ENCODE results near the gene RHBG.

GRCh38 chr1:156368889-156369684 is at the start of gene RHBG:
- no peak for TF ChIP-seq EZH2 (IDR thresholded peaks at IDR 0.05)
- TF ChIP-seq ZBTB33 (IDR thresholded peaks at IDR 0.05; ENCODE audit: extremely low read depth, insufficient replicate concordance, low read length): no peak
- TF ChIP-seq CTCF (IDR thresholded peaks at IDR 0.05 in 2 of 3, conservative IDR thresholded peaks at IDR 0.05 in 1 of 3; ENCODE audit: borderline replicate concordance in 1 of 3, insufficient read depth in 1 of 3, low read depth in 2 of 3, low read length in 2 of 3): no peak
- no peak for TF ChIP-seq MAX (IDR thresholded peaks at IDR 0.05)
- TF ChIP-seq REST (IDR thresholded peaks at IDR 0.05; ENCODE audit: low read depth): no peak
- TF ChIP-seq YY1 (IDR thresholded peaks at IDR 0.05; ENCODE audit: extremely low read depth, insufficient replicate concordance, low read depth, low read length): peak; percentile 67
- no peak for TF ChIP-seq EZH2phosphoT487 (IDR thresholded peaks at IDR 0.05; ENCODE audit: borderline replicate concordance)
- TF ChIP-seq ZNF274 (IDR thresholded peaks at IDR 0.05; ENCODE audit: low read depth, low read length): no peak
